Large intestine (tissue), 3 donors: Measurements from ENCODE around the gene NFIC. TPM values are rescaled to one million over a fixed set of nuclear protein-coding genes. Genes with fewer than 3 reads are reported as not detected.
"Not testable (repeated sequence)": the region's sequence is repeated elsewhere in the genome, so short reads cannot be mapped to it uniquely, and the experiment has no call there.

Experiments
- DNase-seq, 2 donors: peaks; one replicate each; pipeline versions ENCODE4 v3.0.0 to v3.0.0-alpha.2; 2013
- H3K27ac ChIP-seq: one replicate; pipeline ENCODE4 v1.5.1; 2013; ENCODE audit warnings: low read length
- H3K27me3 ChIP-seq: 2 replicates; pipeline ENCODE4 v1.6.1; 2013; ENCODE audit warnings: low read length; ENCODE audit not compliant: control insufficient read depth, insufficient read depth
- H3K36me3 ChIP-seq: 2 replicates; pipeline ENCODE4 v1.6.1; 2013; ENCODE audit warnings: low read length; ENCODE audit not compliant: control insufficient read depth, insufficient read depth
- H3K4me1 ChIP-seq: one replicate; pipeline ENCODE4 v1.6.1; 2013; ENCODE audit warnings: low read length; ENCODE audit not compliant: control insufficient read depth, insufficient read depth
- H3K4me3 ChIP-seq: one replicate; pipeline ENCODE4 v1.5.1; 2013; ENCODE audit warnings: low read length
- H3K9me3 ChIP-seq: one replicate; pipeline ENCODE4 v1.6.1; 2013; ENCODE audit warnings: mild to moderate bottlenecking, low read depth, low read length, moderate library complexity; ENCODE audit not compliant: control insufficient read depth
- WGBS: methylation state at CpG from one replicate; pipeline ENCODE4 v1.1.5; 2013; ENCODE audit warnings: low lambda C conversion rate; ENCODE audit not compliant: insufficient coverage; 5-methylcytosine and 5-hydroxymethylcytosine counted together
- polyA plus RNA-seq: library from polyadenylated mRNA; unstranded; fragments of 120-200 nt; gene quantifications from one replicate; pipeline ENCODE4 v1.2.1, GENCODE V29; 2013

NFIC gene
- polyA plus RNA-seq, 1 donor = 17.0 TPM

GRCh38 chr19:3336680-3337523, 29.5 kb upstream of the NFIC start:
- H3K27me3 ChIP-seq = peaks cover 4% of the 10 kb centered on the region
- no peaks in the 10 kb centered on the region for H3K4me1 ChIP-seq

DNA sequence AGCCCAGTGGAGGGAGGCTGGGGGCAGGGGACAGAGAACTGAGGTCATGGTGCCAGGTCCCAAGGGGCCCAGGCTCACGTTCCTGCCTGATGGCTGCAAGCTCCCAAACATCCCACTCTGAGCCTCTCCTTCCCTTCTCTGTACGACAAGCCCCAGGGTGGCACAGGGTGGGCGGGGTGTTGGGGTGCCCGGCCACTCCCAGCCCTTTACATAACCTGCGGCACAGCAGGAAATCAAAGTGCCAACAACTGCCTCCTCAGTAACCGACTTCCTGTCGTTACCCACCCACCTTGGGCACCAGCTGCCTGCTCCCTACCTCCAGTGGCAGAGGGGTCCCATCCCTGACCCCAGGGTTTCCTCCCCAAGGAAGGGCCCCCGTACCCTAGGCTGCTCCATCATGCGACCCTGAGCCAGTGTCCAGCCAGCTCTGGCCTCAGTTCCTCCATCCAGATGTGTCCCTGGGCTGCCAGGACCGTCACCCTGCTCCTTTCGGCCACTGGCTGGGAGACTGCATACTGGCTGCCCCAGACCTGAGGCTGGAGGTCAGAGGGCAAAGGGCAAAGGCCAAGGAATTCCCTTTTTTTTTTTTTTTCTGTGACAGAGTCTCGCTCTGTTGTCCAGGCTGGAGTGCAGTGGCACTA, 27.7 kb upstream of the NFIC start:
- H3K27ac ChIP-seq = no peak overlapping the region
- no peaks in the 10 kb centered on the region for H3K4me1 ChIP-seq
- DNase-seq = no peak
- H3K27me3 ChIP-seq = peaks cover 4% of the 10 kb centered on the region
- H3K4me3 ChIP-seq = no peak overlapping the region
- H3K36me3 ChIP-seq = no peaks in the 10 kb centered on the region
- WGBS = no CpG with 5 or more reads among the region's 12 CpGs
- H3K9me3 ChIP-seq = no peaks in the 10 kb centered on the region

More at GRCh38 chr19:3336680-3337523, 29.5 kb upstream of the NFIC start:
- WGBS = no CpG with 5 or more reads among the region's 22 CpGs
- peak in 1 of 2 donors; percentile 32 for DNase-seq
- Histone ChIP-seq H3K9me3 (no peaks in the 10 kb centered on the region), H3K36me3 (no peaks in the 10 kb centered on the region), H3K27ac (no peak overlapping the region), H3K4me3 (no peak overlapping the region)

DNA sequence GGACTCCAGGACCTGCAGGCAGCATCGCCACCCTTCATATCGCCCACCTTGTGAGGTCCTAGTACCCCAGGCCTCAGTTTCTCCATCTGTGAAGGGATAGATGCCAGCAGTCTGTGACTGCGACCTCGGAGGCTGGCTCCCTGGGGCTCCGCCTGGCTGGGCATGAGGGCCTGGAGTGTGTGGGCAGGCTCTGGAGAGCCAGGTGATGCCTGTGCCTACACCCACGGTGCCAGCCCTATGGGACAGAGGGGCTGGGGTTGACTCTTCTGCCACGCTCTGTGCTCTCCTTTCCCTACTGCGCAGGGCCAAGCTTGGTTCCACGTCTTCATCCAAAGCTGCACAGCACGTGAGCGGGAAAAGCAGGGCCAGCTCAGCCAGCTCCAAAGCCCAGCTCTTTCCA, 26.0 kb upstream of the NFIC start:
- Histone ChIP-seq H3K9me3 (peaks cover 4% of the 10 kb centered on the region), H3K4me3 (no peak overlapping the region), H3K27me3 (peaks cover 2% of the 10 kb centered on the region), H3K27ac (no peak overlapping the region), H3K4me1 (no peaks in the 10 kb centered on the region), H3K36me3 (no peaks in the 10 kb centered on the region)
- no peak for DNase-seq
- no CpG with 5 or more reads among the region's 11 CpGs for WGBS

- Histone ChIP-seq H3K27me3 (no peaks in the 10 kb centered on the region), H3K36me3 (no peaks in the 10 kb centered on the region), H3K4me1 (no peaks in the 10 kb centered on the region), H3K27ac (no peak overlapping the region), H3K9me3 (peaks cover 4% of the 10 kb centered on the region), H3K4me3 (no peak overlapping the region)
- DNase-seq = no peak
- 100% methylated on average over 1 of the region's 9 CpGs for WGBS
Measured at GRCh38 chr19:3342246-3342645, 24.1 kb upstream of the NFIC start.

GRCh38 chr19:3342962-3343361, 23.4 kb upstream of the NFIC start:
- 40% methylated on average over 1 of the region's 9 CpGs for WGBS
- H3K4me3 ChIP-seq, DNase-seq, H3K9me3 ChIP-seq, H3K36me3 ChIP-seq, H3K27ac ChIP-seq, H3K4me1 ChIP-seq, H3K27me3 ChIP-seq: not testable (repeated sequence)

DNA sequence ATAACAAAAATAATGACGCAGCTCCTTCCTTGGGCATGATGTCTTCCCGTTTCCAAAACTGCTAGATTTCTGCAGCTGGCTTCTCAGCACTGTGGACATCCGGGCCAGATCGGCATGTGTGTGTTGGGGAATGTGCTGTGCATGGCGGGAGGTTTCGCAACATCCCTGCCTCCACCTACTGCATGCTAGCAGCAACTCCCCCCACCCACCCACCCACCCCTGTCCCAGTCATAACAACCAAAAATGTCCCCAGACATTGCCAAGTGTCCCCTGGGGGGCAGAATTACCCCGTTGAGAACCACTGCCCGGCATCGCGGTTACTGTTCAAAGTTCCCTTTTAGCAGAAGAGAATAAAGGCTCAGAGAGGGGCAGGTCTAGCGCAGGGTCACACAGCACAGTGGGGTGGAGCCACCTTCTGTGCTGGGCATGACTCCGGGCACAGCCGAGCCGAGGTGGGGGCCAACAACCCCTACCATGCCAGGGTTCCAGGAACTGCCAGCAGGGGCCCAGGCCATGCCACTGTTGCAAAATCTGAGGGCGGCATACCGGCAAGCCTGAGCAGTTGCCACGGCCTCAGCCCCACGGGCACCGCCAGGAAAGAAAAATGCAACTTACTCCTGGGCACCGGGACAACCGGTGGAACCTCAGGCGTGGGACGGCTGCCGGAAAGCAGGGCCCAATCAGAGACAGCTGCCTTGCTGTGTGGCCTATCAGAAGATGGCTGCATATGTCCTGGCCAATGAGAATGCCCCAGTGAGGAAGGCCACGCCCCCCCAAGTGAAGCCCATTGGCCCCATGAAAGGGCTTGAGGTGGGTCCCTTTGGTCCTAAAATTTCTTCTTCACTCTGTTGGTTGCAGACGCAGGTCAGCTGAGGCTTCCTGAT, 22.5 kb upstream of the NFIC start:
- peaks cover 4% of the 10 kb centered on the region for H3K9me3 ChIP-seq
- no peak overlapping the region for H3K4me3 ChIP-seq
- no peak for DNase-seq
- no peak overlapping the region for H3K27ac ChIP-seq
- H3K4me1 ChIP-seq = no peaks in the 10 kb centered on the region
- no CpG with 5 or more reads among the region's 26 CpGs for WGBS
- no peaks in the 10 kb centered on the region for H3K36me3 ChIP-seq
- peaks cover 3% of the 10 kb centered on the region for H3K27me3 ChIP-seq

DNA sequence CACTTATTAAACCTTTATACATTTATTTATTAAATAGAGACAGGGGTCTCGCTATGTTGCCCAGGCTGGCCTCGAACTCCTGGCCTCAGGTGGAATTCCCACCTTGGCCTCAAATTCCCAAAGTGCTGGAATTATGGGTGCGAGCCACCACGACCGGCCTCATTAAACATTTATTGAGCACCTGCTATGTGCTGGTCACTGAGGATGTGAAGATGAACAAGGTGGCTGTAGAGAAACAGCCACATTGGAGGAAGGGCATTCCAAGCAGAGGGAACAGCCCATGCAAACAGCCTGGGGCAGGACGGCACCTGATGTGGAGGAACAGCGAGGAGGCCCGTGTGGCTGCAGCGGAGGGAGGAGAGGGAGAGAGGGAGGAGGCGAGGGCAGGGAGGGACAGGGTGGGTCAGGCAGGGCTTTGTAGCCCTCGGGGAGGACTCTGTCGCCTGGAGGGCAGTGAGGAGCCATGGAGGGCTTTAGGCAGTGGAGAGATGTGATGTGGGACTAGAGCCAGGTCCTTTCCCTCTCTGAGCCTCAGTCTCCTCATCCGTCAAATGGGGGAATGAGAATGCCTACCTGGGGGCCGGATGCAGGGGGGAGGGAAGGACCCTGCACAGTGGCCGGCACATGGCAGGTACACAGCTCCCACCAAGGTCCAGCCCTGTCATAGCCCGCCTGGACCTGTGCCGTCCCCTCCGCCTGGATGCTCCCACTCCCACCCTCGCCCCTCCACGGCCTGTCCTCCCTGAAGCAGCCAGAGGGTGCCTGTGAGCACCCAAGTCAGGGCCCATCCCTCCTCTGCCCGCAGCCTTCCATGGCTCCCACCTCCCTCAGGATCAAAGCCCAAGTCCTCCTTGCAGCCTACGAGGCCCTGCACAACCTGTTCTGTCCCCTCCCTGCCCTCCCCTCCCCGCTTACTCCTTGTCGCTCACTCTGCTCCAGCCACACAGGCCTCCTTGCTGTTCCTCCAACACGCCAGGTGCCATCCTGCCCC, 21.5 kb upstream of the NFIC start:
- Histone ChIP-seq H3K27me3 (peaks cover 3% of the 10 kb centered on the region), H3K27ac (no peak overlapping the region), H3K4me3 (no peak overlapping the region), H3K36me3 (no peaks in the 10 kb centered on the region), H3K4me1 (no peaks in the 10 kb centered on the region), H3K9me3 (peaks cover 4% of the 10 kb centered on the region)
- no CpG with 5 or more reads among the region's 25 CpGs for WGBS
- no peak for DNase-seq

- no peaks in the 10 kb centered on the region for H3K36me3 ChIP-seq
- H3K27ac ChIP-seq = no peak overlapping the region
- WGBS = no CpG with 5 or more reads among the region's 15 CpGs
- H3K27me3 ChIP-seq = peaks cover 3% of the 10 kb centered on the region
- peaks cover 4% of the 10 kb centered on the region for H3K9me3 ChIP-seq
- H3K4me3 ChIP-seq = no peak overlapping the region
- no peaks in the 10 kb centered on the region for H3K4me1 ChIP-seq
- no peak for DNase-seq
Measured at GRCh38 chr19:3345850-3346460, 20.4 kb upstream of the NFIC start.

DNA sequence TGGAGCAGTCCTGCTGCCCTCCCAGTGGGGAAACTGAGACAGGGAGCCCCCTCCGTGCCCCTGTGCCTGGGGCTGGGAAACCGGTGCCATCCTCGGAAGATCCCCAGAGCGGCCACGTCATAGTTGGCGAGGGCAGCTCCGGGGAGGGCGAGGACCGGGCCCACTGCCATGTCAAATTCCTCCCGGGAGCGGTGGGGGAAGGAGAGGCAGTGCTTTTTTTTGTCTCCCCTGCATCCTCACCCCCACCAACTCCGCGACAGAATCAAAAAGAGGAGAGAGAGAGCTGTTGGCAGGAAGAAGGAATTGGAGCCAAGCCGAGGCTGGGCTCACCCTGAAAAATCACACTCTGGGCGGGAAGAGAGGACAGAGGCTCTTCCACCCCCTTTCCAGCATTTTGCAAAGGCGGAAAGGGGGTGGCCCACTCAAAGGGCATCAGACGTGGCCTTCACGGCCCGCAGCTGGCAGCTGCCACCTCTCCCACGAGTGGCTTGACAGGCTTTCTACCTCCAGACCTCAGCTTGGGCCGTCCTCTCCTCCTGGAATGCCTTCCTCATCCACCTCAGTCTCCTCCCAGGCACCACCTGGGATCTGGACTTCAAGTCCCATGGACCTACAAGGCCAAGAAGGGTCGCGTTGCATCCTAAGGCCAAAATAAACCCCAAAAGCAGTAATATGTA, 19.6 kb upstream of the NFIC start:
- Histone ChIP-seq H3K36me3 (no peaks in the 10 kb centered on the region), H3K4me1 (no peaks in the 10 kb centered on the region), H3K27me3 (peaks cover 3% of the 10 kb centered on the region), H3K27ac (no peak overlapping the region), H3K4me3 (no peak overlapping the region), H3K9me3 (peaks cover 4% of the 10 kb centered on the region)
- WGBS = no CpG with 5 or more reads among the region's 23 CpGs
- DNase-seq = no peak
